PC-3 (cell line): ENCODE data around the gene RFT1.
"Not testable (repeated sequence)": the region's sequence is repeated elsewhere in the genome, so short reads cannot be mapped to it uniquely, and the experiment has no call there.

Experiments
- CTCF ChIP-seq: fragments of 300-600 bp; sonication (generic); conservative IDR thresholded peaks from 2 replicates; pipeline ENCODE4 v1.5.1; 2017; ENCODE audit warnings: antibody characterized with exemption, low read depth, mild to moderate bottlenecking, low read length
- EZH2 ChIP-seq: fragments of 300-600 bp; sonication (generic); IDR thresholded peaks from one replicate; pipeline ENCODE4 v1.6.1; 2017; ENCODE audit warnings: antibody characterized with exemption, mild to moderate bottlenecking, low read length; ENCODE audit not compliant: unreplicated experiment
- EZH2phosphoT487 ChIP-seq: fragments of 300-600 bp; sonication (generic); IDR thresholded peaks from 2 replicates; pipeline ENCODE4 v1.6.1; 2018; ENCODE audit warnings: mild to moderate bottlenecking, antibody characterized with exemption, low read length, borderline replicate concordance

DNA sequence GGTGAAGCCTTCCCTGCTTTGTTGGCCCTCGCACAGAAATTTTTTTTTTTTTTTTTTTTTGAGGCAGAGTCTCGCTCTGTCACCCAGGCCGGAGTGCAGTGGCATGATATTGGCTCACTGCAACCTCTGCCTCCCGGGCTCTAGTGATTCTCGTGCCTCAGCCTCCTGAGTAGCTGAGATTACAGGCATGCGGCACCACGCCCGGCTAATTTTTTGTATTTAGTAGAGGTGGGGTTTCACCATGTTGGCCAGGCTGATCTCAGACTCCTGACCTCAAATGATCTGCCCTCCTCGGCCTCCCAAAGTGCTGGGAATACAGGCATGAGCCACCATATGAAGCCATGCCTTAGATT is 20.8 kb upstream of the RFT1 start:
- not testable (repeated sequence) for TF ChIP-seq CTCF, EZH2, EZH2phosphoT487
